Aorta (tissue), 5 donors: Measurements from ENCODE around the gene ASB17. TPM values are rescaled to one million over a fixed set of nuclear protein-coding genes. Genes with fewer than 3 reads are reported as not detected.
"Not testable (repeated sequence)": the region's sequence is repeated elsewhere in the genome, so short reads cannot be mapped to it uniquely, and the experiment has no call there.

ENCODE experiments used
- ATAC-seq: fragments of 200-7000 bp; cut with Tn5 transposase; one replicate; pipeline ENCODE4 v1.9.1; 2022; ENCODE audit warnings: moderate library complexity; ENCODE audit not compliant: low FRiP score
- DNase-seq, 2 donors: peaks; one replicate each; pipeline ENCODE4 v3.0.0-alpha.2; 2020
- H3K27ac ChIP-seq, 2 donors: one replicate each; pipeline ENCODE4 v1.5.1; 2013; ENCODE audit warnings: low read length in 2 of 2, mild to moderate bottlenecking in 2 of 2, moderate library complexity in 2 of 2, control low read depth in 1 of 2, inconsistent platforms in 1 of 2, low read depth in 1 of 2
- H3K27me3 ChIP-seq, 2 donors: one replicate each; pipeline ENCODE4 v1.6.1; 2013; ENCODE audit warnings: control low read depth in 1 of 2, low read length in 1 of 2, mild to moderate bottlenecking in 1 of 2, moderate library complexity in 1 of 2; ENCODE audit not compliant: insufficient read depth in 2 of 2, control insufficient read depth in 1 of 2
- H3K36me3 ChIP-seq, 2 donors: one replicate each; pipeline ENCODE4 v1.6.1; 2013; ENCODE audit warnings: control low read depth in 1 of 2, low read length in 1 of 2, mild to moderate bottlenecking in 1 of 2; ENCODE audit not compliant: insufficient read depth in 2 of 2, control insufficient read depth in 1 of 2
- H3K4me1 ChIP-seq, 2 donors: one replicate each; pipeline ENCODE4 v1.6.1; 2013; ENCODE audit warnings: low read length in 2 of 2, control low read depth in 1 of 2, mild to moderate bottlenecking in 1 of 2, moderate library complexity in 1 of 2; ENCODE audit not compliant: insufficient read depth in 2 of 2, control insufficient read depth in 1 of 2
- H3K4me3 ChIP-seq, 2 donors: one replicate each; pipeline ENCODE4 v1.5.1; 2013; ENCODE audit warnings: low read length in 2 of 2, control low read depth in 1 of 2, mild to moderate bottlenecking in 1 of 2
- H3K9me3 ChIP-seq: one replicate; pipeline ENCODE4 v1.6.1; 2013; ENCODE audit warnings: mild to moderate bottlenecking, low read length; ENCODE audit not compliant: control insufficient read depth
- WGBS, 2 donors: extraction: QIAGEN DNeasy Blood & Tissue Kit; methylation state at CpG; one replicate each; pipeline ENCODE4 v1.1.7; 2013; 5-methylcytosine and 5-hydroxymethylcytosine counted together
- intact Hi-C, 2 donors: fragments of 100-400 bp; cut with DNase I; formaldehyde crosslinking; loops; one replicate each; pipeline versions ENCODE4 v1.14.2 to v1.15.0; 2022
- polyA plus RNA-seq, 2 donors: library from polyadenylated mRNA; stranded (reverse); fragments of 200-250 nt; gene quantifications; one replicate each; pipeline ENCODE4 v1.2.3, GENCODE V29; 2013
- total RNA-seq, 2 donors: library from RNA; stranded (reverse); fragmentation: NEBNext Ultra II Directional; extraction: Animal tissue kit (Norgen Biotek cat#: 25700); gene quantifications; one replicate each; pipeline ENCODE4 v1.2.1, GENCODE V29; 2021
- donor health status: healthy with polysubstance abuse.
- donor health status: Bipolar disorder and iron deficiency.
- donor health status: DM: no; HTN: no; CAD: no.
- donor health status: DM: no; HTN: no; CAD: no.
- donor health status: DM: yes; HTN: yes; CAD: no.

The ASB17 gene
- total and polyA plus RNA-seq, 4 donors: not detected

DNA sequence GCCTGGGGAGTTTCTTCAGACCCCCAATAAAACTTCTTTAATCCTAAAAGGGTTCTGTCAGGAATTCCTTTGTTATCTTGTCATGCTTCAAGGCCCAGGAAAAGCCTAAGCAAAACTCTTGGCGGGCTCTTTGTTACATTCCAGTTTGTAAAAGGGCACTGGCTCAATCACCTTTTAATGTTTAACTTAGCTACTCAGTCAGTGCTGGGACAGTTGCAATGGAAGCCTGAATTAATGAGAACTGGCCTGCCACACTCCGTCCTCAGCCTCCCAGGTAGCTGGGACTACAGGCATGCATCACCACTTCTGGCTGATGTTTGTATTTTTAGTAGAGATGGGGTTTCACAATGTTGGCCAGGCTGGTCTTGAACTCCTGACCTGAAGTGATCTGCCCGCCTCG lies 21.3 kb upstream of the ASB17 start:
- ATAC-seq (no peak), DNase-seq (no peak)
- intact Hi-C loops: no loop called here
- no peak overlapping the region for H3K27ac ChIP-seq
- H3K4me1 ChIP-seq: no peaks in the 10 kb centered on the region
- no peak overlapping the region for H3K4me3 ChIP-seq
- H3K9me3 ChIP-seq: no peaks in the 10 kb centered on the region
- no peaks in the 10 kb centered on the region for H3K27me3 ChIP-seq
- no peaks in the 10 kb centered on the region for H3K36me3 ChIP-seq
- 83 to 85% methylated on average over 4 of the region's 4 CpGs for WGBS, 2 donors

DNA sequence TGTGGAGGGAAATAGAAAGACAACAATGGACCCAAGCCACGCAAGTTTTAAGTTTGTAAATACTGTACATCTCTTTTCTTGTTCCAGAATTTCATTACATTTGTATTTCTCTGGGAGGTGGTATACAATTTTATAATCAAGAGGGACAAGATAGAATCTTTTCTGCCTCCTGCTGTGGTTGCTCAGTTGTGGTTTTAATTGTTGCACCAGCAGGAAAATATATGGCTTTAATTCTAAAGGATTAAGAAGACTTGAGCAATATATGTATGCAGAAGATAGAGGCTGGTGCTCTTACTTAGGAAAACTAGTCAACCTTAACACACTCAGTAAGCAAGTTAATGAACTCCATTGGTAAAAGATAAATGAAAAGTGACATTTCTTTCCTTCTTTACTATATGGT lies 19.8 kb upstream of the ASB17 start:
- WGBS, 2 donors: 71 to 86% methylated on average over 1 of the region's 1 CpG
- Histone ChIP-seq H3K4me1 (no peaks in the 10 kb centered on the region), H3K27me3 (no peaks in the 10 kb centered on the region), H3K36me3 (no peaks in the 10 kb centered on the region), H3K27ac (no peak overlapping the region), H3K9me3 (no peaks in the 10 kb centered on the region), H3K4me3 (no peak overlapping the region)
- DNase-seq: no peak
- intact Hi-C loops: no loop called here
- no peak for ATAC-seq

- Histone ChIP-seq H3K36me3 (no peaks in the 10 kb centered on the region), H3K4me1 (no peaks in the 10 kb centered on the region), H3K27me3 (no peaks in the 10 kb centered on the region), H3K4me3 (no peak overlapping the region), H3K9me3 (peaks cover 2% of the 10 kb centered on the region), H3K27ac (no peak overlapping the region)
- WGBS, 2 donors: 85 to 91% methylated on average over 3 of the region's 3 CpGs
- intact Hi-C loops: no loop called here
- DNase-seq (no peak), ATAC-seq (no peak)
These were observed 18.0 kb upstream of the ASB17 start for GRCh38 chr1:75950176-75950575.

GRCh38 chr1:75943037-75943436 lies 10.8 kb upstream of the ASB17 start:
- ATAC-seq, H3K4me1 ChIP-seq, H3K36me3 ChIP-seq, DNase-seq, H3K27ac ChIP-seq, intact Hi-C loops, H3K9me3 ChIP-seq, H3K4me3 ChIP-seq, H3K27me3 ChIP-seq: not testable (repeated sequence)
- WGBS, 2 donors: 68 to 69% methylated on average over 4 of the region's 4 CpGs

DNA sequence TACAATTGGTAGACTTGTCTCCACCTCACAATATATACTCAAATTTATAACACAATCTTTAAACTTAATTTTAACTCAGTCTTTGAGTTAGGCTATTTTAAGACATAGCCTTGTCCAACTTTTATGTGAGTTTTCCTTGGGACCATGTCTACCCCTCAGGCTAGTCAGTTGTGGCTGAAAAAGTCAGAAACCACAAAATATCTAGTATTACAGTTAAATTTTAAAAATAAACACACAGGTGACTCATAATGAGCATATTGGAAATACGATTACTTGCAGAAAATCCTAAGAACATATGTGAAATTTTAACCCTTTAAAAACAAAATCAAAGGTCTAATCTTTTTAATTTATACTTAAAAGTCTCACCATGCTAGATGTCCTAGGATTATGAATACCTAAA lies 4.8 kb upstream of the ASB17 start:
- Histone ChIP-seq H3K36me3 (no peaks in the 10 kb centered on the region), H3K9me3 (no peaks in the 10 kb centered on the region), H3K27ac (no peak overlapping the region), H3K27me3 (no peaks in the 10 kb centered on the region), H3K4me1 (no peaks in the 10 kb centered on the region), H3K4me3 (no peak overlapping the region)
- WGBS, 2 donors: 19 to 21% methylated on average over 1 of the region's 1 CpG
- no peak for DNase-seq
- no peak for ATAC-seq
- intact Hi-C loops: no loop called here

- Histone ChIP-seq H3K9me3 (no peaks in the 10 kb centered on the region), H3K27ac (no peak overlapping the region), H3K27me3 (no peaks in the 10 kb centered on the region), H3K4me3 (no peak overlapping the region), H3K4me1 (no peaks in the 10 kb centered on the region), H3K36me3 (no peaks in the 10 kb centered on the region)
- no peak for ATAC-seq
- intact Hi-C loops: no loop called here
- no peak for DNase-seq
- WGBS, 2 donors: 86 to 90% methylated on average over 1 of the region's 1 CpG
These were observed 9.5 kb downstream of the ASB17 start for GRCh38 chr1:75922698-75923097.

DNA sequence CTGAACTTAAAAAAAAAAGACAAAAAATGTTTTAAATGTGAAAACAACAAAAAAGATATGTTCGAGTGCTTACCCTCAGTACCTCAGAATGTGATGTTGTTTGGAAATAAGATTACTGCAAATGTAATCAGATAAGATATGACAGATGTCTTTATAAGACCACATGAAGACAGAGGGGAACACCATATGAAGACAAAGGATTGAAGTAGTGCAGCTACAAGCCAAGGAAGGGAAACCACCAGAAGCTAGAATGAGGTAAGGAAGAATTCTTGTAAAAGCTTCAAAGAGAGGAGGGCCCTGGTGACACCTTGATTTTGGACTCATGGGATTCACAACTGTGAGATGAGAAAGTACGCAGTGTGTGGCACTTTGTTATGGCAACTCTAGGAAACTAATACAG lies 15.4 kb downstream of the ASB17 start:
- intact Hi-C loops: no loop called here
- no peak for DNase-seq
- Histone ChIP-seq H3K9me3 (no peaks in the 10 kb centered on the region), H3K27ac (no peak overlapping the region), H3K4me1 (no peaks in the 10 kb centered on the region), H3K27me3 (no peaks in the 10 kb centered on the region), H3K4me3 (no peak overlapping the region), H3K36me3 (no peaks in the 10 kb centered on the region)
- WGBS, 2 donors: 73 to 85% methylated on average over 2 of the region's 2 CpGs
- no peak for ATAC-seq

DNA sequence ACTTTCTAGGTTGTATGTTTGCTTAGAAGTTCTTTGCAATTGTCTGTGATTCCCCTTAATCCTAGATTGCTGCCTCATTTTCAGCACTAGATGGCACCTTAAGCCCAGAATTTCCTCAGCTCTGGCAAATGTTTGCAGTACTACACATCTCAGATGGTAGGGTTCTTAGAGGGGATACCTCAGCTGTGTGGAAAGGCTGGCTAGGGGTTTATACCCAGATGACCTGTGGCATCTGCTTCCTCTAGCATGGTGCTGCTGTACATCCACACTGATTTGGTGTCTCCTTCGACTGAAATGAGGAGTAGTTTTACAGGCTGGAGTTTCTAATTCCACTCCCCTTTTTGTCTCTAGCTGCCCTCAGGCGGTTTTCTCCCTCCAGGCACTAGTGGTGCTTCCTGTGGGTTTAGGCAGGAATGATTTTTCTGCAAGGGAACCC lies 23.5 kb downstream of the ASB17 start:
- ATAC-seq (no peak), DNase-seq (no peak)
- Histone ChIP-seq H3K4me3 (no peak overlapping the region), H3K36me3 (no peaks in the 10 kb centered on the region), H3K27me3 (no peaks in the 10 kb centered on the region), H3K4me1 (no peaks in the 10 kb centered on the region), H3K27ac (no peak overlapping the region), H3K9me3 (no peaks in the 10 kb centered on the region)
- WGBS, 2 donors: 35 to 47% methylated on average over 2 of the region's 2 CpGs
- intact Hi-C loops: no loop called here

GRCh38 chr1:75901371-75901770 lies 30.8 kb downstream of the ASB17 start:
- ATAC-seq (no peak), DNase-seq (no peak)
- Histone ChIP-seq H3K4me1 (no peaks in the 10 kb centered on the region), H3K27ac (no peak overlapping the region), H3K36me3 (no peaks in the 10 kb centered on the region), H3K9me3 (no peaks in the 10 kb centered on the region), H3K4me3 (no peak overlapping the region), H3K27me3 (no peaks in the 10 kb centered on the region)
- 8 to 20% methylated on average over 1 of the region's 1 CpG for WGBS, 2 donors
- intact Hi-C loops: no loop called here
